Measurements from ENCODE around the gene KDM4C.
"Not testable (repeated sequence)": the region's sequence is repeated elsewhere in the genome, so short reads cannot be mapped to it uniquely, and the experiment has no call there.

KDM4C gene

DNA sequence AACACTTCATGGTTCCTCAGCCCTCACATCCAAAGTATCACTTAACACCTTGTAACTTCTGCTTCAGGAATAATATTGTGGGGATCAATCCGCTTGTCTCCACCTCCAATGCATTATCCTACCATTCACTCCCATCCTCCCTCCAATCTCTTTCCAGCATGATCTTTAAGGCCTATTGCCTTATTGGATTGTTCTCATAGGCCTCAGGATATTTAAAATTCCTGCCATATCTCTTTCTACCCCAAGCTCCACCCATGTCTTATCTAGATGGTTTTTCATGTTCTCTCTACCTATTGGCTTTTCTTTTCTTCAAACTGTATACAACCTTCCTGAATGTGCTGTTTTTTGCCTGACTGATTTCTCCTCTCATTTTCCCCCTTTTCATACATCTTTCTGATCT is 7.2 kb downstream of the KDM4C start:
- DNase-seq = no peak

DNA sequence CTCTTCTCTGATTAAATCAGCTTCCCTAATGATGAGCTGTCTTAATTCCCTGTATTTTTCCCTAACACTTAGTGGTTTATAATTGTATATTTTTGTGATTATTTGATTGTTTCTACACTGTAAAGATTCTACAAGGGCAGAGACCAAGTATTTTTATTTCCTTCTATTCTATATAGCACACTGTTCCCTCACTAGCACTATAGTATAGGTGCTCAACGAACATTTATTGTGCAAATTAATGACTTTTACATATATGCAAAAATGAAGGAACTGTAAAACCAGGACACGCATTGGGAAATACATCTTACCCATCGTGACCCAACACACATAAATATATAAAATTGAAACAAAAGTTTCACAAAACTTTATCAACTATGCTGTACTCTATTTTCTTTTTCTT is 7.6 kb downstream of the KDM4C start:
- DNase-seq = no peak

DNA sequence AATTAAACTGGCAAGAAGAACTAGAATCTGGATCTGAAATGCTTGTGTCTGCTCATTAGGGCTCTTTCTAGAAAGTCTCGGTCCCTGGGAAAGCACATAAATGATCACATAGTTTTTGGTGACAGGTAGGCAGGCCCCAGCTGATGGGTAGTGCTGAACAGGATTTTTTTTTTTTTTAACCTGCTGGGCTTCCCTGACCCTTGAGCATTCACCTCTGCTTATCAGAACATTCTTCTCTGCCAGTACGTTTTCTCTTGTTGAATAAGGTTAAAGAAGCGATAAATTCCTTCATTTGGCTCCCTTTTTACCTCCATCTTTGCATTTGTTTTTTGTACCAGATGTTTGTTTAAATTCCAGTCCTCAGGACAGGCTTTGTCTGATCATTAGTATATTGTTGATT is 8.8 kb downstream of the KDM4C start:
- DNase-seq = no peak

DNA sequence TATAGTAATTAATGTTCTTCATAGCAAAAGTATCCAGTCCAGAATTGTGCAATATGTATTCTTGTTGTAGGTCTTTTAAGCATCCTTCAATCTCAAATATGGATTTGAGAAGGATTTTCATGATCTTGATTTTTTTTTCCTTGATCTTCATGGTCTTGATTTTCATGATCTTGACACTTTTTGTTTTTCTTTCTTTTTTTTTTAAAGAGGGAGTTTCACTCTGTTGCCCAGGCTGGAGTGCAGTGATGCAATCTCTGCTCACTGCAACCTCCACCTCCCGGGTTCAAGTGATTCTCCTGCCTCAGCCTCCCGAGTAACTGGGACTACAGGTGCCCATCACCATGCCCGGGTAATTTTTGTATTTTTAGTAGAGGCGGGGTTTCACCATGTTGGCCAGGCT is 10.8 kb downstream of the KDM4C start:
- DNase-seq = not testable (repeated sequence)

DNA sequence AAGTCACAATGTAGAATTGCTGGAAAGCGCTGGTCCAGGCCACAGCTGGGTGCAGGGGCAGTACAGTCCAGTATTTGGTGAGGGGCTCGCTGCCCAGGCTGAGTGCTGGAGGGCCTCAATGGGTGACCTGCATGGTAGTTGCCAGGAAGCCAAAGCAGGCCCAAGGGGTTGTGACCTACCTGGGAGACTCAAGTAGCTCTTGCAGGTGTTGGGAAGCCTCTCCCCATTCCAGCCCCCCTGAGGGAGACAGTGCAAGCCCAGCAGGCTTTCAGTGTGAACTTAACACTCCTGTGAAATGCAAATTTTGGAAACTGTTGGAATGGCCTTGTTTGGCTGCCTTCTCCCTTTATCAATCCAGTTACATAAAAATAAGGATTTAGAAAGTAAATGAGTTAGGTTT is 13.9 kb downstream of the KDM4C start:
- no peak for DNase-seq

DNA sequence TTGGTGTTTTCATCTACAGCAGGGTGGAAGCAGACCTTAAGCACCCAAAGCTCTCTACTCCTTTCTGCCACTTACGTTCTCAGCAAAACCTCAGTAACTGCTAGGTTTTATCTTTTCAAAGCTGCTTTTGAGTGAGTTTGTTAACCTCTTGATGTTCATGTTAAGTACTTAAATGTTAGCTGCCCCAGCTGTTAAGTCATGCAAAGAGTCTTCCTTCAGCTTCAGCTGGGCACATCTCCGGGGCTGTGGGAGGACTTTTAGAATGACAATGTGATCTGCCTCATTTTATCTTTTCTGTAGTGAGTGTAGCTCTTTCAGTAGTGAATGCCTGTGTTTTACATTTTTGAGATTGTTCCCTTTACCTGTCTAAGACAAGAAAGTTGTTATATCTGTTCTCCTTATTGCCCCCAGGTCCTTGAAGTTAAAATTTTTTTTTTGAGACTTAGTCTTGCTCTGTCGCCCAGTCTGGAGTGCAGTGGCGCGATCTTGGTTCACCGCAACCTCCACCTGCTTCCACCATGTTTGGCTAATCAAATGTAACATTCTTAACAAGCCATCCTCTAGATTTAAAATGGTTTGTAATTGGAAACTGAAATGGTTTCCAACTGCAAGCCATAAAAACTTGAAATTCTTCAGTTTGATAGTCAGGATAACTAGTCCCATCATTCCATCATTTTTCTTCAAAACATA is 19.6 kb downstream of the KDM4C start:
- no peak for DNase-seq

DNA sequence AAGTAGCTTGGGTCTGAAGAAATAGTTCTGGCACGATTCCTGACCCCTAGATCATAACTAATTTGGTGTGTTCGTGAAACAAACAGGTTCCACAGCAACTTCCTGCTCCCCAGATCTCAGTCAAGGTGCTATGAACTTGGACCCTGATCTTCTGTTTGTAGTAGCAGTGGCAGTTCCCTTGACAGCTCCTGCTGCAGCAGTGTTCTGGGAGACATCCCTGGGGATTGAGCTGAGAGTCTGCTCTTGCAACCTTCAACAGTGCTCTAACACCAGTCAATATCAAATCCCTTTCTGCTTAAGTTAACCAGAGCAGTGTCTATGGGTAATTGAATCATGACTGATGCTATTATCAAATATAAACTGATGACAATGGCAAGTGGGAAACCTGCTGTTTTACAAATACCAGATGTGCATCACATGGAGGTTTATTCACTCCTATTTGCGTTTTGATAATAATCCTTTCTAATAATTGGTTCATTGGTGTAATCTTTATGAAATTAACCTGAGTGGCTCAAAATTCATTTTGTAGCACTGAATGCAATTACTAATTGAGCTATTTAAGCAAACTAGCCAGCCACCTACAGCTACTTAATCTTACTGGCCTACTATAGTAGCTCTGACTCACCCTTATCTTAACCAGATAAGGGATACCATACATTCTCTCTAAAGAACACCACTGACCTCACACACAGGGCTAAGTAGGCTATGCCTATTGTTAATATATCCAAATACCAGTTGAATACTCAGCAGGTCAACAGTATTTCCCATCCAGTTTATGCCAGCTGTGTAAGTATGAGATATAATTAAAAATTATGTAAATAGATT is 21.9 kb downstream of the KDM4C start:
- DNase-seq = no peak

DNA sequence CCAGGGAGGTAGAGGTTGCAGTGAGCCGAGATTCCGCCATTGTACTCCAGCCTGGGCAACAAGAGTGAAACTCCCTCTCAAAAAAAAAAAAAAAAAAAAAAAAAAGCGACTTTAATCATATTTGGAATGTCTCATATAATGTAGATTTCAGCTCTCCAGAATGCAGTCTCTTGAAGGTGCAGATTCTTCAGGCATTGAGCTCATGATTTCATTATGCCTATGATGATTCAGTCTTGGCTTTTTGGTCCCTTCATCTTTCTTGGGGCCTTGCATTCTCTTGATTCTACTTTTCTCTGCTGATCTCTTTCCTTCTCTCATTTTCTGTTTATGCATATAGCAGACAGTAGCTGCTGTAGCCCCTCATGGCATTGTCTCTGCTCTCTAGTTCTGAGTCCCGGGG is 22.9 kb downstream of the KDM4C start:
- no peak for DNase-seq

DNA sequence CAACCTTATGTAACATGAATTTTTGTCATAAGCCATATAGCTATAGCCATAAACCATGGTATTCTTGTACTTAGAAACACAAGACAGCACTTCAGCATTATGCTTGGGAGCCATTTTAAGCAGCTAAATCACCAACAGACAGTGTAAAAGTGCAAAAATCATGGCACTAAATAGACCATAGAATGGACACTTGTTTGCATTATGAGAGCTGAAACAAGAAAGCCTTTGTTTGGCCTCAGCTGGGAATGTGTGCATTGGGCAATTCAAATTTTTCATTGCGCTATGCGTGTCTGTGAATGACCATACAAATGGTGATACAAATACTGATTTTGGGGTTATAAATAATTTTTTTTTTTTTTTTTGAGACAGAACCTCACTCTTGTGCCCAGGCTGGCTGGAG is 23.7 kb downstream of the KDM4C start:
- no peak for DNase-seq

DNA sequence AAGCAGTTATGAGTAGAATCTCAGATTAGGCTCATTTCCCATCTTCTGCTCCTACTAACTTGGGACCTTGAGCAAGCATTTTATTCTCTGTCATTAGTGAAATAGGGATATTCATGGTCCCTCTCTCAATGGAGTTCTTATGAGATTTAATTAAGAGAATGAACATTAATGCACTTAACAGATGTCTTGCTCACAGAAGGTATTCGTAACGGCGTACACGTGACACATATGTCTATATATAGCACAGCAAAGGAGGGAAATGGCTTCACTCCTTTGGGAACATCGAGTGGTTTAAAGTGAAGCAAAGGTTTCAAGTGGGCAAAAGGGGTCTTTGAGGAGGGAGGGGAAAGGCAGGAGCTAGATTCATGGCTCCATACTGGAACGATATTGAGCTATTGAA is 24.6 kb downstream of the KDM4C start:
- no peak for DNase-seq

DNA sequence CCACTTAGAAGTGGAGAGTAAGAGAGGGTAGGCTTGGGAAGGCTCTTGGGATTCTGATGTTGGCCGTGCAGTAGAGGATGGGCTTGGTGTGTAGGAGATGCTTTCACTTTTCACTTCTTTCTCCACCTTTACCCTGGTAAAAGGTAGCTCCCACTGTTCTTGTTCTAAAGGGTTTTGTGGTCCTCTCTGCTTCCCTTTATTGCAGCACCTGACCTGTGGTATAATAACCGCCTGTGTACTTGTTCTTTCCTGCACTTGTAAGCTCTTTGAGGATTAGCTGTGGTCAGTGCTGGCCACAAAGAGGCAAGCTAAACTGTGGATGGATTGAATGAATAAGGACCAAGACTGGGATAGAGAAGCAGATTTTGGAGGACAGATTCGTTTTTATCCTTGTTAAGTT is 25.2 kb downstream of the KDM4C start:
- no peak for DNase-seq

DNA sequence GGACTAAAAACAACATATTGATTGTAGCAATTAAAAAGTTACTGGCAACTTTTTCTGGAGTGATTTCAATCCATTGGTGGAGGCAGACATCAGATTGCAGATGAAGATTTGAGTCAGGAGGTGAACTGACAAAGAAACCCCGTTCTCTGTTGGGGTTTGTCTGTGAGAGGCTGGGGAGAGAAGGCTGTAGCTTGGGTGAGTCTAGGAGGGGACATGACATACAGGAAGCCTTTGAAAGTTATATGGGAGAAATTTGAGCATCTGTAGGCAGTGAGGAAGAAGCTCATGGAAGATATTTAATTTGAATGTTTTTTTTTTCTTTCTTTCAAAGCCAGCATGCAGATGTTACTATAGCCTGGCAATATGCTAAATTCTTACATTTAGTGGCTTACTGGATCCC is 26.0 kb downstream of the KDM4C start:
- no peak for DNase-seq

DNA sequence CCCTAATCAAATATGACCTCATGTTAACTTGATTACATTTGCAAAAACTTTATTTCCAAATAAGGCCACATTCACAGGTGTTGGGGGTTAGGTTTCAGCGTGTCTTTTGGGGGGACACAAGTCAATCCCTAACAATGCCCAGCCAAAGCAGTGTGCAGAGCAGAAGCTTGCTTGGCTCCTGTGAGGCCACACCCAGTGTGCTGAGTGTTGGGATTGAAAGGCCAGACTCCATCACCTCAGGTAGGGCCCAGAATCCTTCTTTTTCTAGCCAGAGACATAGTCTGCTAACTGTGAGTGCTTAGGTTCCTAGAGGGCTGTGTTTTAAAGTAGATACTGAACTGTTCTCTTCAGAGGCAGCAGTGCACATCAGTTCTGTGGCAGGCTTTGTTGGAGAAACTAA is 27.9 kb downstream of the KDM4C start:
- no peak for DNase-seq

DNA sequence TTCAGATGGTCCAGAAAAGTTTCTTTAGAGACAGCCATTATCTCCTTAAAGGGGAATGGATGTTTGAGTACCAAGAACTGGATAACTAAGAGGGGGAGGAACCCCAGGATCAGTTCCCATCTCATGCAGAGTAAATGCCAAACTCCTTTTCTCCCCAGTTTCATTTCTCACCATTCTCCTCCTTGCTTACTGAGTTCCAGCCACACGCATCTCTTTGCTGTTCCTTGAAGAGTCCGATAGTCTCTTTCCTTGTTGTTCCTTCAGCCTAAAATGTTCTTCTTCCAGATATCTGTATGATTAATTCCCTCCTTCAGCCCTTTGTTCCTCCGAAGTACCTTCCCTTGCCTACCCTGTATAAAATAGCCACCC is 30.0 kb downstream of the KDM4C start:
- no peak for DNase-seq

DNA sequence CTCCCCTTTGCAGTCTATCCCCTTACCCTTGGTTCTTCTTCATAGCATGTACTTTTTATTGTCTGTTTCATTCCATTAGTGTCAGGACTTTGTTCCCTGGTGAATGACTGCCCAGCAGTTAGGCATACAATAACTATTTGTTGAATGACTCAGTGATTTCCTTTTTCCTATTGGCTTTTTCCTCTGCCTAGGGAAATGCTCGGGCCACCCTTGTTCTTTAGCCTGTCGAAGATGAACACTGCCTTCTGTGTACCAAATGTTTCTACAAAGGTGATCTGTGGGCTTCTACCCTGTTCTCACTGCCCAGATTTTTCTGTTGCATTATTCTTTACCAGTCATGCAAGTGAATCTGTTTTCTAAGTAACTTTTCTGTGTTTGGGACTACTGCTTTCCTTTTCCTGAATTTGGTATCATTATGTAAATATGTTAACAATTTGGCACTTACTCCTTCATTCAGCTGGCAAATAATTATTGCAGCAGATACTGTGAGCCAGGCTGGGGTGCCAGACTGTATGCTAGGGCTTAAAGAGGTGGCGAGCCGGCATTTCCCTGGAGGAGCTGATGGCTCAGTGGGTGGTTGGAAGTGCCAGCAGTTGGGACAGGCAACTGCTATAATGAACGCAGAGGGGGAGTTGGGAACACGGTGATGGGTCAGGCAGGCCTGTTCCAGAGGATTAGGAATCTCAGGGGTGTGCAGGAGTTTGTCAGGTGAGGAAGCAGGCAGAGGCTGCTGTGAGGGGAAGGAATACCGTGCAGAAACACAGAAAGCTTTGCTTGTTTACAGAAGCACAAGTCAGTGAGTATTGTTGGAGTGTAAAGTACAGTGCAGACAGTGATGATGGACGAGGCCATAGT is 30.6 kb downstream of the KDM4C start:
- DNase-seq = no peak

DNA sequence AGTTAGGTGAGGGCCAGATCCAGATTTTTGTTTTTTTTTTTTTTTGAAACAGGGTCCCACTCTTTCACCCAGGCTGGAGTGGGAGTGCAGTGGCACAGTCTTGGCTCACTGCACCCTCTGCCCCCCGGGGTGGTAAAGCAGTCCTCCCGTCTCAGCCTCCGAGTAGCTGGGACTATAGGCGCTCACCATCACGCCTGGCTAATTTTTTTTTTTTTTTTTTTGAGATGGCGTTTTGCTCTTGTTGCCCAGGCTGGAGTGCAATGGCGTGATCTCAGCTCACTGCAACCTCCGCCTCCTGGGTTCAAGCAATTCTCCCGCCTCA is 31.2 kb downstream of the KDM4C start:
- not testable (repeated sequence) for DNase-seq

DNA sequence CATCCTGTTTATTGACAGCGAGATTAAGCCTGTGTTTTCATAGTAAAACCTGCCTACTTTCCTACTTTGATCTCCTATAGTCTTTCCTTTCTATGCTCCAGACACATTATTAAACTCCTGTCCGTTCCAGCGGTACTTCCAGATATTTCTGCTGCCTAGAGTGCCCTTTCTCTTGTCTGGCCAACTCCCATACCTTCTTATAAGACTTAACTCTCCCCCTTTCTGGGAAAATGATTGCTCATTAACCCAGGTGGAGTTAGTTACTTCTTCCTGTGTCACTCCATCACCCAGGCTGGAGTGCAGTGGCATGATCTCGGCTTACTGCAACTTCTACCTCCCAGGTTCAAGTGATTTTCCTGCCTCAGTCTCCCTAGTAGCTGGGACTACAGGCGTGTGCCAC is 33.1 kb downstream of the KDM4C start:
- no peak for DNase-seq

DNA sequence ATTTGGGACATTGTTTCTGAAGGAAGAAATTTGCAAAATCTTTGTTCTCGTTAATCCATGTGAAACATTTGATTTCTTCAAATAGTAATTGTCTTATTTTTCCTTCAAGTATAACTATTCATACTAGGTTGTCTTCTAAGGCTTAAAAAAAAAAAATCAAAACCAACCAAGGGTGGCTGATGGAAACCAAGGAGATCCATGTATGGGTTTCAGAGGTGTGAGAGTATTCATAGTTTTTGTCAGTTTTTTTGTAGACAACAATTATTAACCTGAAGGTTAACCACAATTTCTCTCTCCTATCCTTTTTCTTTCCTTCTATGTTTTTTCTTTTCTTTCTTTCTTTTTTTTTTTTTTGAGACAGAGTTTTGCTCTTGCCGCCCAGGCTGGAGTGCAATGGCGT is 35.4 kb downstream of the KDM4C start:
- DNase-seq = no peak

DNA sequence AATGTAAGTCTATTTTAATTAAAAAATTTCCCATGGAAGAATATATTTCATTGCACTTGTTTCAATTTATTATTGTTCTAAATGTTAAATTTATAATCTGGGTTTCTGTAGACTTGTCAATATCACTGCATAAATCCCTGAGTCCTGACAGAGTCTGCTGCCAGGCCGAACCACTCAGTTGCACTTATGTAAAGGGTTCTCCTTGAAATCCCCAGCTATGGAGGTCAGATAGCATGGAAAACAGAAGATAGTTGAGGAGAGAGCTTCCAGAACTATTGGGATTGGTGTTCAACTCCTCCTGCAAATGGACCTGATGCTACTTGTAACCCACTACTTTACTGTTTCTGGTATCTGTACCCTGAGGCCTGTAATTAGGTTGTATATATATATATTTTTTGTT is 37.2 kb downstream of the KDM4C start:
- DNase-seq = no peak

DNA sequence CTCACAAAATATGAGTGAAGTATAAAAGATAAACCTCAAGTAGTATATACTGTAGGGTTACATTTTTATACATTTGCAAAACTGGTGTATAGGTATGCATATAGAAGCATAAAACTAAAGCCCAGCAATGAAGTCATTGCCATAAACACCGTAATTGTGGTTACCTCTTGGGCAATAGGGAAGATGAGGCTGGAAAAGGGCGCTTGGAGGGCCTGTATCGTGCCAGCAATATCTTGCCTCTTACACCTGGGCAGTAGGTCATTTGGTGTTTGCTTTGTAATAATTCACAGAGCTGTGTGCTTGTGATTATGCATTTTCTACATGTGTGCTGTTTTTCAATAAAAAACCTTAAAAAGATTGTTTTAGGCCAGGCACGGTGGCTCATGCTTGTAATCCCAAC is 45.2 kb downstream of the KDM4C start:
- DNase-seq = no peak

DNA sequence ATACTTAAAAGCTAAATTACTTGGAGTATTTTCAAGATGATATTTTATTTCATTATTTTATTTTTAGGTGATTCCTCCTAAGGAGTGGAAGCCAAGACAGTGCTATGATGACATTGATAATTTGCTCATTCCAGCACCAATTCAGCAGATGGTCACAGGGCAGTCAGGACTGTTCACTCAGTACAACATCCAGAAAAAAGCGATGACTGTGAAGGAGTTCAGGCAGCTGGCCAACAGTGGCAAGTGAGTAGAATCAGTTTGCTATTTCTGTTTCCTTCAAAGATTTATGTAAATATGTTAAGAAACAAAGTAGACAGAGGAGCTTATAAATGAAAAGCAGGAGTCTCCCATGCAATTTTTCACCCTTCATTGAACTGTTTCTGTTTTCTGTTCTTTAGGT is 47.8 kb downstream of the KDM4C start:
- DNase-seq = no peak

DNA sequence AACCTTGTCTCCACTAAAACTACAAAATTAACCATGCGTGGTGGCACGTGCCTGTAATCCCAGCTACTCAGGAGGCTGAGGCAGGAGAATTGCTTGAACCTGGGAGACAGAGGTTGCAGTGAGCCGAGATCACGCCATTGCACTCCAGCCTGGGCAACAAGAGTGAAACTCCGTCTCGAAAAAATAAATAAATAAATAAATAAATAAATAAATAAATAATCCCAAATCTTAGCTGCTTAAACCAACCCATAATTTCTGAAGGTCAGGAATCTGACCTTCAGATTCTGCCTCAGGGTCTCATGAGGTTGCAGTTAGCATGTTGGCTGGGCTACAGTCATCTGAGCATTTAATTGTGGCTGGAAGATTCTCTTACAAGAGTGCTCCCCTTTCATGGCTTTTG is 48.5 kb downstream of the KDM4C start:
- not testable (repeated sequence) for DNase-seq

DNA sequence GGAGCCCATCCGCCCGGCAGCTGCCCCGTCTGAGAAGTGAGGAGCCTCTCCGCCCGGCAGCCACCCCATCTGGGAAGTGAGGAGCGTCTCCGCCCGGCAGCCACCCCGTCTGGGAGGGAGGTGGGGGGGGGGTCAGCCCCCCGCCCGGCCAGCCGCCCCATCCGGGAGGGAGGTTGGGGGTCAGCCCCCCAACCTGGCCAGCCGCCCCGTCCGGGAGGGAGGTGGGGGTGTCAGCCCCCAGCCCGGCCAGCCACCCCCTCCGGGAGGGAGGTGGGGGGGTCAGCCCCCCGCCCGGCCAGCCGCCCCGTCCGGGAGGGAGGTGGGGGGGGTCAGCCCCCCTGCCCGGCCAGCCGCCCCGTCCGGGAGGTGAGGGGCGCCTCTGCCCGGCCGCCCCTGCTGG is 49.9 kb downstream of the KDM4C start:
- not testable (repeated sequence) for DNase-seq

DNA sequence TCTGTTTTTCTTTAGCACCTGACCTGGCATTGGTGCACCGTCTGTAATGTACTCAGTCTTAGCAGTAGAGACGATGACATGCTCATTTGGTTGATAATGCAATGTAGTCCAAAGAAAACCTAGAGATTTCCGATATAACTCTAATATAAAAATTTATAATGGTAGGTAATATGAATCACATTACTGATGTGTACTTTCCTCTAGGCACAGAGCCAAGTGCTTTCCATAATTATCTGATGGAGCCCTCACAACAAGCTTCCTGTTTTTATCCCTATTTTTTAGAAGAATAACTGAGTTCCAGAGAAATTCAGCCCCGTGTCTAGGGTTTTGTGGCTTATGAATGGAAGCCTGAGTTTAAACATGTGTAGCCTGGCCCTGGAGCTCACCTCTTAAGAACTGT is 53.7 kb downstream of the KDM4C start:
- no peak for DNase-seq
